SK-N-MC (cell line): ENCODE results near the gene KIF26B.

Source experiments
- DNase-seq: peaks from one replicate; pipeline ENCODE4 v3.0.0-alpha.2; 2011; ENCODE audit warnings: low read depth, low spot score
- H3K27ac ChIP-seq: fragments of 200-600 bp; sonication (generic); 2 replicates; pipeline ENCODE4 v1.5.1; 2016; ENCODE audit warnings: mixed run types
- H3K36me3 ChIP-seq: fragments of 200-600 bp; sonication (generic); 2 replicates; pipeline ENCODE4 v1.6.1; 2017; ENCODE audit warnings: antibody characterized with exemption, low read length, mixed read lengths; ENCODE audit not compliant: insufficient read depth
- H3K4me3 ChIP-seq: fragments of 200-600 bp; sonication (generic); 2 replicates; pipeline ENCODE4 v1.5.1; 2016
- H3K9ac ChIP-seq: fragments of 200-600 bp; sonication (generic); 2 replicates; pipeline ENCODE4 v1.8.0; 2017; ENCODE audit warnings: mixed run types, mixed read lengths; ENCODE audit not compliant: insufficient read length
- H3K9me3 ChIP-seq: fragments of 200-600 bp; sonication (generic); 2 replicates; pipeline ENCODE4 v1.6.1; 2017; ENCODE audit warnings: low read depth, mild to moderate bottlenecking, antibody characterized with exemption, low read length, moderate library complexity, mixed read lengths
- EZH2 ChIP-seq: fragments of 200-600 bp; sonication (generic); IDR thresholded peaks from one replicate; pipeline ENCODE4 v1.6.1; 2017; ENCODE audit warnings: antibody characterized with exemption
- FOXP2 ChIP-seq: optimal IDR thresholded peaks from 2 replicates; pipeline ENCODE3; 2011; ENCODE audit warnings: mild to moderate bottlenecking, moderate library complexity; ENCODE audit not compliant: insufficient read depth; ENCODE audit errors: extremely low read length, control extremely low read depth
- POLR2AphosphoS5 ChIP-seq: IDR thresholded peaks from 2 replicates; pipeline ENCODE4 v1.6.1; 2012; ENCODE audit warnings: mild to moderate bottlenecking, low read depth, low read length, borderline replicate concordance

Gene KIF26B

GRCh38 chr1:245598524-245599305, 443.9 kb downstream of the KIF26B start:
- Histone ChIP-seq H3K4me3 (no peak overlapping the region), H3K27ac (no peak overlapping the region; the same call in 1 of the 2 replicates)
- TF ChIP-seq FOXP2 = no peak
- TF ChIP-seq POLR2AphosphoS5 = no peak
- TF ChIP-seq EZH2 = no peak

GRCh38 chr1:245599371-245600174, 444.8 kb downstream of the KIF26B start:
- H3K9me3 ChIP-seq = no peaks in the 10 kb centered on the region
- TF ChIP-seq POLR2AphosphoS5 (no peak), EZH2 (no peak), FOXP2 (no peak)
- no peaks in the 10 kb centered on the region for H3K36me3 ChIP-seq
- H3K9ac ChIP-seq = no peak overlapping the region
- DNase-seq = peak; percentile 24
- H3K4me3 ChIP-seq = no peak overlapping the region
- peak overlapping the region; percentile 50; the same call in 1 of the 2 replicates for H3K27ac ChIP-seq

More at GRCh38 chr1:245598524-245599305, 443.9 kb downstream of the KIF26B start:
- Histone ChIP-seq H3K36me3 (no peaks in the 10 kb centered on the region), H3K9me3 (no peaks in the 10 kb centered on the region), H3K9ac (no peak overlapping the region)
- DNase-seq = no peak

- H3K27ac ChIP-seq = no peak overlapping the region
- no peak overlapping the region for H3K4me3 ChIP-seq
- no peak overlapping the region for H3K9ac ChIP-seq
- no peak for DNase-seq
- no peak for TF ChIP-seq EZH2
- no peaks in the 10 kb centered on the region for H3K36me3 ChIP-seq
- no peaks in the 10 kb centered on the region for H3K9me3 ChIP-seq
Observed at GRCh38 chr1:245600658-245601057, 445.9 kb downstream of the KIF26B start.

GRCh38 chr1:245603311-245603865, 448.6 kb downstream of the KIF26B start:
- H3K4me3 ChIP-seq = no peak overlapping the region
- no peaks in the 10 kb centered on the region for H3K9me3 ChIP-seq
- no peak for DNase-seq
- no peak overlapping the region for H3K27ac ChIP-seq
- no peaks in the 10 kb centered on the region for H3K36me3 ChIP-seq
- no peak overlapping the region for H3K9ac ChIP-seq
- TF ChIP-seq POLR2AphosphoS5 (no peak), EZH2 (no peak)

GRCh38 chr1:245604979-245605378, 450.2 kb downstream of the KIF26B start:
- H3K9me3 ChIP-seq = no peaks in the 10 kb centered on the region
- no peak overlapping the region for H3K27ac ChIP-seq
- TF ChIP-seq EZH2 (no peak), POLR2AphosphoS5 (no peak), FOXP2 (no peak)
- no peak overlapping the region for H3K4me3 ChIP-seq
- DNase-seq = no peak
- H3K36me3 ChIP-seq = no peaks in the 10 kb centered on the region
- no peak overlapping the region for H3K9ac ChIP-seq

DNA sequence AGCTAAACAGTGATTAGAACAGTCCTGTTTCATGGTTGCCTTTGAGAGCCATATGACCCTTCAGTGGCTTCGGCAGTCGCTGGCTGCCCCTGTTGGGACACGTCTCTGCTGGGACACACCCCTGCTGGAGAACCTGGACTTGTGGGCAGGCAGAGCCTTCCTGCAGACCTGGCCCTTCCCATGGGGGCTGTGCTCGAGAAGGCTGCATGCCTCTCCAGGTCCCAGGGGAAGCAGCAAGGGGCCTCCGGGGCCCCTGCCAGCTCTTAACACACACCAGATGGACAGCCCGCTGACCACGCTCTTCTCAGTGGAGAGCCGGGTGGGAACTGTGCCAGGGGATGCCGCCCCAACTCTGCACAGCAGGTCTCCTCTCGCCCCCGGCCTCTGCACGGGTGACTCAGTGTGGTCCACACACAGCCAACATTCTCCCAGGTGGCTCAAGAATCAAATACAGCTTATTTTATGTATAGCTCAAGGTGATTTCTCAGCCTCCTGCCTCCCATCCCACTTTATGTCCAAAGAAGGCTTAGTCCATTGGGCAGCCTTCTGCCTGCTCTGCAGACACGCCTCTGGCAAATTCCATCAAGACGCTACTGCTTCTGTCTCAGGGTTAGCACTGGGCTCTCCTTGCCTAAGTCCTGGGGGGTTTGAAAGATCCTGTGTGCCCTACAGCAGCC, 450.8 kb downstream of the KIF26B start:
- Histone ChIP-seq H3K9me3 (no peaks in the 10 kb centered on the region), H3K4me3 (no peak overlapping the region), H3K9ac (no peak overlapping the region), H3K27ac (no peak overlapping the region), H3K36me3 (no peaks in the 10 kb centered on the region)
- TF ChIP-seq POLR2AphosphoS5 = no peak
- no peak for TF ChIP-seq EZH2
- TF ChIP-seq FOXP2 = no peak
- no peak for DNase-seq

DNA sequence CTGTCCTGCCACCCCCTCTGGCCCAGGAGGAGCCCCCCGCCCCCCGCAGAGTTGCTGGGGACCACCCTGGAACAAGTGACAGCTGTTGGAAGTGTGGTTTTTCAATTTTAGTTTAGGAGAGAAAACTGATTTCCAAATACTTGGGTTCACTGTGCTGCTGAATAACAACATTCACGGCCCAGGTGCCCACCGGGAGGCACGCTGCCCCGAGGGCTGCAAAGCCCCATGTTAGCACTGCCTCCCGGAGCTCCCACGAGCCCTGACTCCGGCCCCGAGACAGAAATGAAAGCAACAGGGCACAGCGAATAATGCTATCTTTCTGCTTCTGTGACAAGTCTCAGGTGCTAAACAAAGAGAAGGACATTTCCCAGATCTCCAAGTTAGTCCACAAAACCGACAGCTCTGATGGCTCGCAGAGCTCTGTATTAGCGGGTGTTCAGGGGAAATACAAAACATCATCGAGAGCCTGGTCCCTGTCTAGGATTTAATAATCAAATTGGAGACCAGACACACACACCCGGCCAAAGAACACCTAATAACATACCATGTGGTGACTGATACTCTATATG, 451.5 kb downstream of the KIF26B start:
- Histone ChIP-seq H3K27ac (no peak overlapping the region), H3K9ac (no peak overlapping the region), H3K4me3 (no peak overlapping the region), H3K36me3 (no peaks in the 10 kb centered on the region), H3K9me3 (no peaks in the 10 kb centered on the region)
- DNase-seq = no peak
- TF ChIP-seq EZH2 = no peak
- no peak for TF ChIP-seq POLR2AphosphoS5
- no peak for TF ChIP-seq FOXP2

DNA sequence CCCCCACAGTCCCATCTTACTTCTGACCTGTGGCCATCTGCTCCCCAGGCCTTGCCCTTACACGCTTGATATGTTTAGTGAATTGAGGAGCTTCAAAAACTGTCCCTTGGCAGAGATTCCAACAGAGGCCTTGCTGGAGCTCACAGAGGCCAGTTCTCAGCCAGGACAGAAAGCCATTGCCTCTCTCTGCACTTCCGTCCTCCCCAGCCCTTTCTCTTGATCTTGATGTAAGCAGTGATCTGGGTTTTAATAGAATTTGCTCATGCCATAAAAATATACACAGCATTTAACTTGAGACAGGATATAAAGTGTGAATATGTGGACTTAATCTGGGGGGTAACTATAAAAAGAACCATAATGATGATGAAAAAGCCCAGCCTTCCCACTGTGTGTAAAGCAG, 453.5 kb downstream of the KIF26B start:
- no peaks in the 10 kb centered on the region for H3K36me3 ChIP-seq
- TF ChIP-seq EZH2 (no peak), FOXP2 (no peak), POLR2AphosphoS5 (no peak)
- no peaks in the 10 kb centered on the region for H3K9me3 ChIP-seq
- no peak overlapping the region for H3K27ac ChIP-seq
- no peak overlapping the region for H3K4me3 ChIP-seq
- no peak for DNase-seq
- no peak overlapping the region for H3K9ac ChIP-seq
